ENCODE results near the gene GALNT18. TPM values are rescaled to one million over a fixed set of nuclear protein-coding genes. Genes with fewer than 3 reads are reported as not detected.

GALNT18 gene
- total and polyA plus RNA-seq, 2 experiments from 2014 or later, result 4.3 to 10.8 TPM

DNA sequence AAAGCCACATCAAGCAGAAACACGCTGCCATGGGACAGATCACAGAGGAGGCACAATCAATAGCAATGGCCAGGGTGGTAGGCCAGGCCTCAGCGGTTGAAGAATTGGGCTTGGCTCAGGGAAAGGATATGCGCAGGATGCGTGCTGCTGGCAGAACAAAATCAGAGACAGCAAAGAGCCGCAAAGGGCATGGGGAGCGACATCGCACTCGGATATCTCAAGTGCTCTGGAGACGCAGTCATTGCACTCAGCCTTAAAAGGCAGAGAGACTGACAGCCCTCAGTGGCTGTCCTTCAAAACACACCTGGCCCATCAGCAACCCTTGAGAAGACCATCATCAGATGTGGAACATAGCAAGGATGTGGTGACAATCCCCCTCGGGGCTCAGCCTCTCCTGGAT is 319.2 kb downstream of the GALNT18 start:
- no peaks in the 10 kb centered on the region; the same call in 1 of the 2 replicates for H3K9me2 ChIP-seq (ENCODE audit: insufficient read depth)
- DNase-seq (ENCODE audit: low spot score), result no peak
- Mint-ChIP-seq H3K4me3 (no peak overlapping the region), H3K9me3 (no peaks in the 10 kb centered on the region), H3K27me3 (ENCODE audit: insufficient read depth, low read depth, poor library complexity) (peaks cover 4% of the 10 kb centered on the region), H3K36me3 (ENCODE audit: low read depth) (no peaks in the 10 kb centered on the region), H3K27ac (0 out of 2 replicates have a peak overlapping the region, but pooled peaks have one; percentile 57), H3K4me1 (no peaks in the 10 kb centered on the region)
- H3K27ac ChIP-seq (ENCODE audit: low read depth), result no peak overlapping the region
- H4K20me1 ChIP-seq (replicated peaks; ENCODE audit: insufficient read depth), result no peaks in the 10 kb centered on the region
- H3K79me2 ChIP-seq (replicated peaks; ENCODE audit: insufficient read depth), result no peaks in the 10 kb centered on the region
- no peaks in the 10 kb centered on the region for H3K27me3 ChIP-seq (ENCODE audit: insufficient read depth)
- no peaks in the 10 kb centered on the region for H3K4me1 ChIP-seq (ENCODE audit: insufficient read depth)
- H3F3A ChIP-seq (replicated peaks; ENCODE audit: low read depth), result no peaks in the 10 kb centered on the region
- H3K4me2 ChIP-seq, result no peak overlapping the region
- no peak overlapping the region for H2AFZ ChIP-seq
- no peaks in the 10 kb centered on the region for H3K36me3 ChIP-seq (ENCODE audit: insufficient read depth)
- TF ChIP-seq ZNF114 (CRISPR knock-in tag; IDR thresholded peaks at IDR 0.05) (no peak), ZNF331 (CRISPR knock-in tag; IDR thresholded peaks at IDR 0.05; ENCODE audit: low read depth) (no peak), EZH2phosphoT487 (IDR thresholded peaks at IDR 0.05; ENCODE audit: unreplicated experiment) (no peak), EZH2 (IDR thresholded peaks at IDR 0.05; ENCODE audit: low read depth, unreplicated experiment) (no peak), POLR2AphosphoS5 (IDR thresholded peaks at IDR 0.05; ENCODE audit: low read depth) (no peak), NANOG (IDR thresholded peaks at IDR 0.05; ENCODE audit: borderline replicate concordance) (no peak), JUNB (IDR thresholded peaks at IDR 0.05; ENCODE audit: unreplicated experiment) (no peak), CREB1 (CRISPR knock-in tag; IDR thresholded peaks at IDR 0.05; ENCODE audit: low read depth) (no peak), STAT1 (IDR thresholded peaks at IDR 0.05; ENCODE audit: unreplicated experiment) (no peak)
- TF ChIP-seq, protein P1, sequence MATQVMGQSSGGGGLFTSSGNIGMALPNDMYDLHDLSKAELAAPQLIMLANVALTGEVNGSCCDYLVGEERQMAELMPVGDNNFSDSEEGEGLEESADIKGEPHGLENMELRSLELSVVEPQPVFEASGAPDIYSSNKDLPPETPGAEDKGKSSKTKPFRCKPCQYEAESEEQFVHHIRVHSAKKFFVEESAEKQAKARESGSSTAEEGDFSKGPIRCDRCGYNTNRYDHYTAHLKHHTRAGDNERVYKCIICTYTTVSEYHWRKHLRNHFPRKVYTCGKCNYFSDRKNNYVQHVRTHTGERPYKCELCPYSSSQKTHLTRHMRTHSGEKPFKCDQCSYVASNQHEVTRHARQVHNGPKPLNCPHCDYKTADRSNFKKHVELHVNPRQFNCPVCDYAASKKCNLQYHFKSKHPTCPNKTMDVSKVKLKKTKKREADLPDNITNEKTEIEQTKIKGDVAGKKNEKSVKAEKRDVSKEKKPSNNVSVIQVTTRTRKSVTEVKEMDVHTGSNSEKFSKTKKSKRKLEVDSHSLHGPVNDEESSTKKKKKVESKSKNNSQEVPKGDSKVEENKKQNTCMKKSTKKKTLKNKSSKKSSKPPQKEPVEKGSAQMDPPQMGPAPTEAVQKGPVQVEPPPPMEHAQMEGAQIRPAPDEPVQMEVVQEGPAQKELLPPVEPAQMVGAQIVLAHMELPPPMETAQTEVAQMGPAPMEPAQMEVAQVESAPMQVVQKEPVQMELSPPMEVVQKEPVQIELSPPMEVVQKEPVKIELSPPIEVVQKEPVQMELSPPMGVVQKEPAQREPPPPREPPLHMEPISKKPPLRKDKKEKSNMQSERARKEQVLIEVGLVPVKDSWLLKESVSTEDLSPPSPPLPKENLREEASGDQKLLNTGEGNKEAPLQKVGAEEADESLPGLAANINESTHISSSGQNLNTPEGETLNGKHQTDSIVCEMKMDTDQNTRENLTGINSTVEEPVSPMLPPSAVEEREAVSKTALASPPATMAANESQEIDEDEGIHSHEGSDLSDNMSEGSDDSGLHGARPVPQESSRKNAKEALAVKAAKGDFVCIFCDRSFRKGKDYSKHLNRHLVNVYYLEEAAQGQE (IDR thresholded peaks at IDR 0.05; ENCODE audit: unreplicated experiment), result no peak
- TF ChIP-seq, protein P2, sequence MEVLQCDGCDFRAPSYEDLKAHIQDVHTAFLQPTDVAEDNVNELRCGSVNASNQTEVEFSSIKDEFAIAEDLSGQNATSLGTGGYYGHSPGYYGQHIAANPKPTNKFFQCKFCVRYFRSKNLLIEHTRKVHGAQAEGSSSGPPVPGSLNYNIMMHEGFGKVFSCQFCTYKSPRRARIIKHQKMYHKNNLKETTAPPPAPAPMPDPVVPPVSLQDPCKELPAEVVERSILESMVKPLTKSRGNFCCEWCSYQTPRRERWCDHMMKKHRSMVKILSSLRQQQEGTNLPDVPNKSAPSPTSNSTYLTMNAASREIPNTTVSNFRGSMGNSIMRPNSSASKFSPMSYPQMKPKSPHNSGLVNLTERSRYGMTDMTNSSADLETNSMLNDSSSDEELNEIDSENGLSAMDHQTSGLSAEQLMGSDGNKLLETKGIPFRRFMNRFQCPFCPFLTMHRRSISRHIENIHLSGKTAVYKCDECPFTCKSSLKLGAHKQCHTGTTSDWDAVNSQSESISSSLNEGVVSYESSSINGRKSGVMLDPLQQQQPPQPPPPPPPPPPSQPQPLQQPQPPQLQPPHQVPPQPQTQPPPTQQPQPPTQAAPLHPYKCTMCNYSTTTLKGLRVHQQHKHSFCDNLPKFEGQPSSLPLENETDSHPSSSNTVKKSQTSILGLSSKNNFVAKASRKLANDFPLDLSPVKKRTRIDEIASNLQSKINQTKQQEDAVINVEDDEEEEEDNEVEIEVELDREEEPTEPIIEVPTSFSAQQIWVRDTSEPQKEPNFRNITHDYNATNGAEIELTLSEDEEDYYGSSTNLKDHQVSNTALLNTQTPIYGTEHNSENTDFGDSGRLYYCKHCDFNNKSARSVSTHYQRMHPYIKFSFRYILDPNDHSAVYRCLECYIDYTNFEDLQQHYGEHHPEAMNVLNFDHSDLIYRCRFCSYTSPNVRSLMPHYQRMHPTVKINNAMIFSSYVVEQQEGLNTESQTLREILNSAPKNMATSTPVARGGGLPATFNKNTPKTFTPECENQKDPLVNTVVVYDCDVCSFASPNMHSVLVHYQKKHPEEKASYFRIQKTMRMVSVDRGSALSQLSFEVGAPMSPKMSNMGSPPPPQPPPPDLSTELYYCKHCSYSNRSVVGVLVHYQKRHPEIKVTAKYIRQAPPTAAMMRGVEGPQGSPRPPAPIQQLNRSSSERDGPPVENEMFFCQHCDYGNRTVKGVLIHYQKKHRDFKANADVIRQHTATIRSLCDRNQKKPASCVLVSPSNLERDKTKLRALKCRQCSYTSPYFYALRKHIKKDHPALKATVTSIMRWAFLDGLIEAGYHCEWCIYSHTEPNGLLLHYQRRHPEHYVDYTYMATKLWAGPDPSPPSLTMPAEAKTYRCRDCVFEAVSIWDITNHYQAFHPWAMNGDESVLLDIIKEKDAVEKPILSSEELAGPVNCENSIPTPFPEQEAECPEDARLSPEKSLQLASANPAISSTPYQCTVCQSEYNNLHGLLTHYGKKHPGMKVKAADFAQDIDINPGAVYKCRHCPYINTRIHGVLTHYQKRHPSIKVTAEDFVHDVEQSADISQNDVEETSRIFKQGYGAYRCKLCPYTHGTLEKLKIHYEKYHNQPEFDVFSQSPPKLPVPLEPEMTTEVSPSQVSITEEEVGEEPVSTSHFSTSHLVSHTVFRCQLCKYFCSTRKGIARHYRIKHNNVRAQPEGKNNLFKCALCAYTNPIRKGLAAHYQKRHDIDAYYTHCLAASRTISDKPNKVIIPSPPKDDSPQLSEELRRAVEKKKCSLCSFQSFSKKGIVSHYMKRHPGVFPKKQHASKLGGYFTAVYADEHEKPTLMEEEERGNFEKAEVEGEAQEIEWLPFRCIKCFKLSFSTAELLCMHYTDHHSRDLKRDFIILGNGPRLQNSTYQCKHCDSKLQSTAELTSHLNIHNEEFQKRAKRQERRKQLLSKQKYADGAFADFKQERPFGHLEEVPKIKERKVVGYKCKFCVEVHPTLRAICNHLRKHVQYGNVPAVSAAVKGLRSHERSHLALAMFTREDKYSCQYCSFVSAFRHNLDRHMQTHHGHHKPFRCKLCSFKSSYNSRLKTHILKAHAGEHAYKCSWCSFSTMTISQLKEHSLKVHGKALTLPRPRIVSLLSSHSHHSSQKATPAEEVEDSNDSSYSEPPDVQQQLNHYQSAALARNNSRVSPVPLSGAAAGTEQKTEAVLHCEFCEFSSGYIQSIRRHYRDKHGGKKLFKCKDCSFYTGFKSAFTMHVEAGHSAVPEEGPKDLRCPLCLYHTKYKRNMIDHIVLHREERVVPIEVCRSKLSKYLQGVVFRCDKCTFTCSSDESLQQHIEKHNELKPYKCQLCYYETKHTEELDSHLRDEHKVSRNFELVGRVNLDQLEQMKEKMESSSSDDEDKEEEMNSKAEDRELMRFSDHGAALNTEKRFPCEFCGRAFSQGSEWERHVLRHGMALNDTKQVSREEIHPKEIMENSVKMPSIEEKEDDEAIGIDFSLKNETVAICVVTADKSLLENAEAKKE (CRISPR knock-in tag; IDR thresholded peaks at IDR 0.05), result no peak
- TF ChIP-seq, protein P3, sequence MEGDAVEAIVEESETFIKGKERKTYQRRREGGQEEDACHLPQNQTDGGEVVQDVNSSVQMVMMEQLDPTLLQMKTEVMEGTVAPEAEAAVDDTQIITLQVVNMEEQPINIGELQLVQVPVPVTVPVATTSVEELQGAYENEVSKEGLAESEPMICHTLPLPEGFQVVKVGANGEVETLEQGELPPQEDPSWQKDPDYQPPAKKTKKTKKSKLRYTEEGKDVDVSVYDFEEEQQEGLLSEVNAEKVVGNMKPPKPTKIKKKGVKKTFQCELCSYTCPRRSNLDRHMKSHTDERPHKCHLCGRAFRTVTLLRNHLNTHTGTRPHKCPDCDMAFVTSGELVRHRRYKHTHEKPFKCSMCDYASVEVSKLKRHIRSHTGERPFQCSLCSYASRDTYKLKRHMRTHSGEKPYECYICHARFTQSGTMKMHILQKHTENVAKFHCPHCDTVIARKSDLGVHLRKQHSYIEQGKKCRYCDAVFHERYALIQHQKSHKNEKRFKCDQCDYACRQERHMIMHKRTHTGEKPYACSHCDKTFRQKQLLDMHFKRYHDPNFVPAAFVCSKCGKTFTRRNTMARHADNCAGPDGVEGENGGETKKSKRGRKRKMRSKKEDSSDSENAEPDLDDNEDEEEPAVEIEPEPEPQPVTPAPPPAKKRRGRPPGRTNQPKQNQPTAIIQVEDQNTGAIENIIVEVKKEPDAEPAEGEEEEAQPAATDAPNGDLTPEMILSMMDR (conservative IDR thresholded peaks at IDR 0.05; ENCODE audit: low read depth in 2 of 2), result no peak
- no peak for ATAC-seq
- H3K4me3 ChIP-seq, result no peak overlapping the region
